K562 (cell line): ENCODE measurements around the gene ATP8B2. TPM values are rescaled to one million over a fixed set of nuclear protein-coding genes. Genes with fewer than 3 reads are reported as not detected.

Source experiments
- ATAC-seq: fragments of 200-7000 bp; cut with Tn5 transposase; 3 replicates; pipeline ENCODE4 v1.9.1; 2020; ENCODE audit warnings: moderate library complexity
- BruUV-seq: library from RNA; stranded (reverse); fragments of 400-500 nt; replicated peaks from 2 replicates; lab custom pipeline; 2021; lab: Mats Ljungman, UMichigan
- CTCF ChIA-PET: fragments of 300-600 bp; formaldehyde crosslinking; extraction: SDS; loops from one replicate; lab custom pipeline; 2021; ENCODE audit warnings: low intra/inter-chr PET ratio; lab: Yijun Ruan, JAX
- POLR2A ChIA-PET: fragments of 300-600, 350-650 bp; sonication (Branson Sonifier 250); formaldehyde crosslinking; extraction: SDS; loops from one replicate; lab custom pipeline; 2021; ENCODE audit warnings: antibody characterized with exemption, inconsistent platforms; lab: Yijun Ruan, JAX
- DNase-seq, 4 experiments: peaks; one replicate each; pipeline versions ENCODE4 v3.0.0 to v3.0.0-alpha.2; 2011 to 2018; ENCODE audit warnings: low spot score in 3 of 4, mixed read lengths in 3 of 4; ENCODE audit errors: extremely low read depth in 1 of 4
- FAIRE-seq: peaks from 2 replicates; lab custom pipeline; 2011; peaks lifted over from hg19 to GRCh38; lab: Jason Lieb, UNC
- H2AFZ ChIP-seq: 2 replicates; pipeline ENCODE4 v1.6.0; 2011; ENCODE audit warnings: low read depth, low read length, control low read depth, inconsistent platforms
- H3K27ac ChIP-seq: fragments of 200-600 bp; 3 replicates; pipeline ENCODE4 v1.8.0; 2011; ENCODE audit warnings: low read depth, mild to moderate bottlenecking, control low read depth, inconsistent platforms, low read length, moderate library complexity, mixed read lengths; ENCODE audit errors: extremely low read depth
- H3K27me3 ChIP-seq, 2 experiments: fragments of 300-600 bp in 1 of 2; 2 replicates in 1 of 2; 3 replicates in 1 of 2; pipeline versions ENCODE4 v1.6.0 to v1.8.0; 2011; ENCODE audit warnings: inconsistent platforms in 2 of 2, low read length in 2 of 2, mild to moderate bottlenecking in 1 of 2, mixed read lengths in 1 of 2, moderate library complexity in 1 of 2; ENCODE audit not compliant: control insufficient read depth in 2 of 2, insufficient read depth in 2 of 2
- H3K36me3 ChIP-seq: fragments of 300-600 bp; 3 replicates; pipeline ENCODE4 v1.8.0; 2011; ENCODE audit warnings: mild to moderate bottlenecking, low read length, inconsistent platforms; ENCODE audit not compliant: control insufficient read depth, insufficient read depth
- H3K4me1 ChIP-seq, 2 experiments: fragments of 200-600 bp in 1 of 2; replicated peaks in 1 of 2; 2 replicates in 1 of 2; 3 replicates in 1 of 2; pipeline versions ENCODE4 v1.5.1 to v1.8.0; 2011; ENCODE audit warnings: inconsistent platforms in 2 of 2, low read length in 2 of 2, mild to moderate bottlenecking in 1 of 2, mixed read lengths in 1 of 2, moderate library complexity in 1 of 2; ENCODE audit not compliant: control insufficient read depth in 2 of 2, insufficient read depth in 2 of 2
- H3K4me2 ChIP-seq: 2 replicates; pipeline ENCODE4 v1.6.1; 2011; ENCODE audit warnings: low read length, control low read depth, inconsistent platforms, mixed read lengths; ENCODE audit not compliant: insufficient read depth
- H3K4me3 ChIP-seq: fragments of 200-600 bp; sonication (generic), shearing (Covaris generic); 2 replicates; pipeline ENCODE4 v1.5.1; 2016; ENCODE audit warnings: control low read depth, inconsistent platforms
- H3K79me2 ChIP-seq: fragments of 200-600 bp; 3 replicates; pipeline ENCODE4 v1.8.0; 2011; ENCODE audit warnings: low read length, inconsistent platforms; ENCODE audit not compliant: control insufficient read depth, insufficient read depth
- H3K9ac ChIP-seq, 2 experiments: 2 replicates each; pipeline versions ENCODE4 v1.6.0 to v1.6.1; 2011; ENCODE audit warnings: low read depth in 2 of 2, low read length in 2 of 2, control low read depth in 1 of 2, inconsistent platforms in 1 of 2, mild to moderate bottlenecking in 1 of 2, mixed read lengths in 1 of 2; ENCODE audit not compliant: insufficient read depth in 1 of 2
- H3K9me1 ChIP-seq: one replicate; pipeline ENCODE4 v1.6.0; 2011; ENCODE audit warnings: inconsistent platforms, mild to moderate bottlenecking, low read length, moderate library complexity; ENCODE audit not compliant: control insufficient read depth, insufficient read depth
- H3K9me3 ChIP-seq: replicated peaks from 2 replicates; pipeline ENCODE4 v1.5.1; 2011; ENCODE audit warnings: low read depth, low read length, inconsistent platforms; ENCODE audit not compliant: control insufficient read depth, insufficient read depth
- H4K20me1 ChIP-seq: replicated peaks from 2 replicates; pipeline ENCODE4 v1.6.1; 2011; ENCODE audit warnings: low read length, inconsistent platforms, mixed read lengths; ENCODE audit not compliant: control insufficient read depth, insufficient read depth
- ATF7 ChIP-seq: fragments of 450-650 bp; IDR thresholded peaks from 2 replicates; pipeline ENCODE4 v1.7.1; 2014; ENCODE audit warnings: mild to moderate bottlenecking, moderate library complexity
- BACH1 ChIP-seq: fragments of 200-800 bp; sonication (Bioruptor generic); IDR thresholded peaks from 2 replicates; pipeline ENCODE4 v1.6.1; 2016; ENCODE audit warnings: missing genetic modification characterization, missing compliant biosample characterization
- CBX3 ChIP-seq, 2 experiments: IDR thresholded peaks; 1 replicate in 1 of 2; 2 replicates in 1 of 2; pipeline ENCODE4 v1.6.1; 2012; ENCODE audit warnings: inconsistent platforms in 2 of 2, low read length in 2 of 2, borderline replicate concordance in 1 of 2, control low read depth in 1 of 2
- EGR1 ChIP-seq: fragments of 450-650 bp; conservative IDR thresholded peaks from 2 replicates; pipeline ENCODE4 v1.6.1; 2017; ENCODE audit warnings: mild to moderate bottlenecking
- EP400 ChIP-seq: fragments of 450-650 bp; IDR thresholded peaks from 2 replicates; pipeline ENCODE4 v1.6.1; 2017; ENCODE audit warnings: antibody characterized with exemption, mild to moderate bottlenecking, moderate library complexity
- ERF ChIP-seq: fragments of 450-650 bp; formaldehyde crosslinking; IDR thresholded peaks from 2 replicates; pipeline ENCODE4 v1.4.0; 2020; ENCODE audit warnings: mild to moderate bottlenecking, mixed read lengths
- GATA2 ChIP-seq: sonication (generic); formaldehyde crosslinking; IDR thresholded peaks from 2 replicates; pipeline ENCODE4 v1.4.0; 2020; ENCODE audit warnings: mild to moderate bottlenecking, missing genetic modification reagents
- GATAD2B ChIP-seq: fragments of 450-650 bp; IDR thresholded peaks from 2 replicates; pipeline ENCODE4 v1.6.1; 2017; ENCODE audit warnings: mild to moderate bottlenecking, borderline replicate concordance
- HDGF ChIP-seq: fragments of 450-650 bp; IDR thresholded peaks from 2 replicates; pipeline ENCODE4 v1.6.1; 2016
- MBD2 ChIP-seq: sonication (generic); IDR thresholded peaks from 2 replicates; pipeline ENCODE4 v1.6.1; 2016; ENCODE audit warnings: low read depth, borderline replicate concordance
- NBN ChIP-seq: fragments of 450-650 bp; IDR thresholded peaks from 2 replicates; pipeline ENCODE4 v1.6.1; 2016; ENCODE audit warnings: low read depth, mild to moderate bottlenecking
- NFIC ChIP-seq: fragments of 450-650 bp; IDR thresholded peaks from 2 replicates; pipeline ENCODE4 v1.6.1; 2017; ENCODE audit warnings: mild to moderate bottlenecking, inconsistent platforms
- RAD21 ChIP-seq, 2 experiments: fragments of 250-450 bp in 1 of 2; fragments of 450-650 bp in 1 of 2; sonication (Bioruptor Pico) in 1 of 2; formaldehyde crosslinking in 1 of 2; IDR thresholded peaks in 1 of 2; conservative IDR thresholded peaks in 1 of 2; 2 replicates each; pipeline versions ENCODE4 v1.4.0 to v1.8.0; 2020 to 2022; ENCODE audit warnings: mild to moderate bottlenecking in 2 of 2, moderate library complexity in 1 of 2
- RBFOX2 ChIP-seq: fragments of 200-400 bp; formaldehyde crosslinking; IDR thresholded peaks from 2 replicates; pipeline ENCODE4 v1.6.1; 2017; ENCODE audit warnings: low read depth, mild to moderate bottlenecking, low read length, moderate library complexity
- SMARCE1 ChIP-seq: fragments of 450-650 bp; IDR thresholded peaks from 2 replicates; pipeline ENCODE4 v1.7.1; 2016; ENCODE audit warnings: mild to moderate bottlenecking
- SNRNP70 ChIP-seq: fragments of 200-400 bp; formaldehyde crosslinking; optimal IDR thresholded peaks from 2 replicates; pipeline ENCODE3; 2017; ENCODE audit warnings: low read depth, low read length
- SUPT5H ChIP-seq: fragments of 450-650 bp; IDR thresholded peaks from 2 replicates; pipeline ENCODE4 v1.6.1; 2016
- TBL1XR1 ChIP-seq, 2 experiments: IDR thresholded peaks; 2 replicates each; pipeline ENCODE4 v1.6.1; 2012; ENCODE audit warnings: improper control_type of control experiment in 2 of 2, low read length in 2 of 2, mild to moderate bottlenecking in 1 of 2
- ZFP36 ChIP-seq: fragments of 150-350 bp; IDR thresholded peaks from 2 replicates; pipeline ENCODE4 v1.6.1; 2018; ENCODE audit warnings: low read length, low read depth; ENCODE audit not compliant: partially characterized antibody
- ZNF140 ChIP-seq: fragments of 250-450 bp; sonication (Bioruptor Pico); IDR thresholded peaks from 2 replicates; pipeline ENCODE4 v1.8.0; 2021; ENCODE audit warnings: moderate library complexity, mild to moderate bottlenecking, inconsistent platforms
- ZNF175 ChIP-seq: fragments of 200-800 bp; sonication (Bioruptor generic); IDR thresholded peaks from 2 replicates; pipeline ENCODE4 v1.6.1; 2016; ENCODE audit warnings: low read depth, mild to moderate bottlenecking, missing genetic modification characterization, missing compliant biosample characterization
- ZNF212 ChIP-seq: fragments of 450-650 bp; formaldehyde crosslinking; IDR thresholded peaks from 2 replicates; pipeline ENCODE4 v1.4.0; 2020; ENCODE audit warnings: mild to moderate bottlenecking
- ZNF239 ChIP-seq: fragments of 250-450 bp; sonication (Bioruptor Pico); IDR thresholded peaks from 2 replicates; pipeline ENCODE4 v1.4.0; 2020; ENCODE audit warnings: mild to moderate bottlenecking
- ZNF778 ChIP-seq: fragments of 450-650 bp; formaldehyde crosslinking; IDR thresholded peaks from 2 replicates; pipeline ENCODE4 v1.4.0; 2020; ENCODE audit warnings: mild to moderate bottlenecking, moderate library complexity
- WGBS: fragments of 100-300 bp; shearing (Covaris generic); methylation state at CpG from one replicate; pipeline ENCODE4 v1.1.6; 2016; ENCODE audit warnings: low coverage, mixed read lengths; ENCODE audit not compliant: insufficient coverage; ENCODE audit errors: missing lambda C conversion rate; 5-methylcytosine and 5-hydroxymethylcytosine counted together
- in situ Hi-C: fragments of 300-500 bp; cut with MboI; formaldehyde crosslinking; loops from 4 replicates; pipeline ENCODE4 v1.15.0; 2018; ENCODE audit warnings: inconsistent platforms, mixed read lengths
- intact Hi-C: fragments of 100-400 bp; cut with micrococcal nuclease; formaldehyde crosslinking; loops from 2 replicates; pipeline ENCODE4 v1.14.2; 2022
- polyA plus RNA-seq, 8 experiments: library from polyadenylated mRNA; depleted of rRNA in 4 of 8; stranded (reverse) in 5 of 8; unstranded in 3 of 8; fragments of >200 nt; fragmentation: Nextera tagmentation in 2 of 8; fragmentation: Illumina TruSeq in 1 of 8; extraction: Ambion mirVana in 2 of 8; extraction: Trizol in 1 of 8; gene quantifications; 2 replicates each; pipeline versions ENCODE4 v1.2.1 to v1.2.3, GENCODE V29; 2011 to 2014; ENCODE audit warnings: inconsistent platforms in 1 of 8, missing spikeins in 1 of 8
- total RNA-seq, 7 experiments: library from RNA; depleted of rRNA in 6 of 7; stranded (reverse); fragments of >200 nt in 6 of 7; fragmentation: Illumina TruSeq in 2 of 7; extraction: Trizol in 2 of 7; gene quantifications; 2 replicates each; pipeline versions ENCODE4 v1.2.1 to v1.2.3, GENCODE V29; 2011 to 2021; ENCODE audit warnings: low replicate concordance in 1 of 7
- TF ChIP-seq, protein P1 (sequence below): fragments of 450-650 bp; conservative IDR thresholded peaks from 2 replicates; pipeline ENCODE4 v1.6.1; 2016; ENCODE audit warnings: missing genetic modification characterization, low read depth, mild to moderate bottlenecking, missing compliant biosample characterization, moderate library complexity

Gene ATP8B2
- total and polyA plus RNA-seq, 9 of the 15 experiments (the other 6 are each of a cell fraction or from before 2014, with no cell fraction given) = 0.27 to 33.2 (median 18.4) TPM

DNA sequence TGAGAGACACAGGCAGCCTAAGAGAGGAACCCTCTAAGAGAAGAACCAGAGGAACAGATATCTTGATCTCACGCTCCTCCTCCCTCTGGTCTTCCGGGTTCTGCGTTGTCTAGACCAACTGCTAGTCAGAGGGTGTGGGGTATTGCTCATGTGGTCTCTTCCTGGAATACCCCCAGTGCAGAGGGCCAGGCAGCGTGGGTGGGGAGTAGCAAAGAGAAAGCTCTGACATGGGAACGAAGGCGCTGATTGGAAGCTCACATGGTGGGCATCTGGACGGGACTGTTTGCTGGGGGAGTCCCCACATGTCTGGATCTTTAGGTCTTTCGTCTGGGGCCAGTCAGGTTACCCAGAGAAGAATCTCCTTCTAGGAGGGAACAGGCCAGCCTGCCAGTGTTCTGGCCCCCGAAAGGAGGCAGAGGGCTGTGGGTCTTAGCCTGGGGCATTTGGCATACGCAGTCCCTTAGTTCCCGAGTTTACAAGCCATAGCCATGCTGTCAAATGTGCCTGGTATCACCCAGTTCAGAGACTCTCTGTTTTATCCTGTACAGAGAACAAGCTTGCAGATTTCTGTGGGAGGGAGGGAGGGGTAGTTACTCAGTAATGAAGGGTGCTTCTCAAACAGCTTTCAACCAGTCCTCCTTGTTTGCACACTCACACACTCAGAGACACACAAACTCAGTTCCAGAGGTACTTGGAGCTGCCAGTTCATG, 61.5 kb downstream of the ATP8B2 start:
- Histone ChIP-seq H3K79me2 (no peaks in the 10 kb centered on the region), H3K9ac (peak overlapping the region; percentile 43 to 87; a peak in 3 of 4 replicates), H3K27me3 (no peaks in the 10 kb centered on the region; a peak in 1 of 5 replicates), H3K9me3 (no peaks in the 10 kb centered on the region), H2AFZ (peak overlapping the region; percentile 84), H3K36me3 (no peaks in the 10 kb centered on the region), H3K27ac (peak overlapping the region; percentile 73), H3K4me2 (peak overlapping the region; percentile 88), H3K4me3 (no peak overlapping the region), H4K20me1 (no peaks in the 10 kb centered on the region), H3K9me1 (no peaks in the 10 kb centered on the region), H3K4me1 (peaks cover 17 to 28% of the 10 kb centered on the region in 2 experiments)
- peak; percentile 60 to 90 (median 72) for DNase-seq
- FAIRE-seq = peak; percentile 93
- intact Hi-C loops (no loop called here), in situ Hi-C loops (no loop called here)
- ChIA-PET CTCF (no interaction called here), POLR2A (interaction anchor here (0.5 to 1.4 kb wide), 7 partner anchors 11 to 729 kb away, joined by 3 to 4 read pairs (median 3); no protein-coding TSS in a partner anchor)
- ATAC-seq = peak; percentile 94
- no TSS peak for BruUV-seq
- 16% methylated on average over 11 of the region's 11 CpGs for WGBS
- peak; percentile 88 for TF ChIP-seq ZFP36
- TF ChIP-seq GATA2 = 0 out of 2 replicates have a peak, but pooled peaks have one; percentile 23
- peak; percentile 84 for TF ChIP-seq ATF7
- no peak for TF ChIP-seq CBX3 (IDR thresholded peaks at IDR 0.05; ENCODE audit: borderline replicate concordance in 1 of 2, low read length in 2 of 2)
- TF ChIP-seq NFIC = no peak
- no peak for TF ChIP-seq HDGF
- no peak; the same call in 1 of the 2 replicates for TF ChIP-seq GATAD2B
- TF ChIP-seq ZNF212 = no peak
- TF ChIP-seq SNRNP70 = no peak
- TF ChIP-seq TBL1XR1 (IDR thresholded peaks at IDR 0.05; ENCODE audit: low read length in 2 of 2) = 0 out of 4 replicates have a peak, but pooled peaks of 1 of the 2 experiments have one; percentile 55
- no peak for TF ChIP-seq SMARCE1
- peak; percentile 63; the same call in 1 of the 2 replicates for TF ChIP-seq ZNF175 (CRISPR knock-in tag)
- peak; percentile 39; the same call in 1 of the 2 replicates for TF ChIP-seq MBD2
- TF ChIP-seq EP400 = peak; percentile 72
- TF ChIP-seq, protein P1, sequence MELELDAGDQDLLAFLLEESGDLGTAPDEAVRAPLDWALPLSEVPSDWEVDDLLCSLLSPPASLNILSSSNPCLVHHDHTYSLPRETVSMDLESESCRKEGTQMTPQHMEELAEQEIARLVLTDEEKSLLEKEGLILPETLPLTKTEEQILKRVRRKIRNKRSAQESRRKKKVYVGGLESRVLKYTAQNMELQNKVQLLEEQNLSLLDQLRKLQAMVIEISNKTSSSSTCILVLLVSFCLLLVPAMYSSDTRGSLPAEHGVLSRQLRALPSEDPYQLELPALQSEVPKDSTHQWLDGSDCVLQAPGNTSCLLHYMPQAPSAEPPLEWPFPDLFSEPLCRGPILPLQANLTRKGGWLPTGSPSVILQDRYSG (tag) = 0 out of 2 replicates have a peak, but pooled peaks have one; percentile 59
- peak; percentile 60 for TF ChIP-seq RBFOX2
- TF ChIP-seq ERF (CRISPR knock-in tag) = no peak
- TF ChIP-seq ZNF778 = no peak
- TF ChIP-seq NBN = no peak; the same call in 1 of the 2 replicates
- no peak for TF ChIP-seq ZNF239 (CRISPR knock-in tag)
- 0 out of 4 replicates have a peak, but pooled peaks of 1 of the 2 experiments have one; percentile 1 for TF ChIP-seq RAD21 (CRISPR knock-in tag; conservative IDR thresholded peaks at IDR 0.05 in 1 of 2, IDR thresholded peaks at IDR 0.05 in 1 of 2)
- 0 out of 2 replicates have a peak, but pooled peaks have one; percentile 8 for TF ChIP-seq BACH1 (tag)
- TF ChIP-seq SUPT5H = peak; percentile 58
- TF ChIP-seq EGR1 = peak; percentile 92
- TF ChIP-seq ZNF140 (CRISPR knock-in tag) = no peak
